Pancreas (tissue), 10 donors: ENCODE measurements around the gene PCDHGB2. TPM values are rescaled to one million over a fixed set of nuclear protein-coding genes. Genes with fewer than 3 reads are reported as not detected.
"Not testable (repeated sequence)": the region's sequence is repeated elsewhere in the genome, so short reads cannot be mapped to it uniquely, and the experiment has no call there.

Experiments used
- ATAC-seq, 4 donors: fragments of 200-7000 bp; cut with Tn5 transposase; one replicate each; pipeline versions ENCODE4 v1.8.0 to v1.9.1; 2020; ENCODE audit warnings: mild to moderate bottlenecking in 4 of 4, moderate library complexity in 4 of 4
- DNase-seq, 6 donors: peaks; one replicate each; pipeline ENCODE4 v3.0.0-alpha.2; 2020
- FAIRE-seq: peaks from 2 replicates; lab custom pipeline; 2012; peaks lifted over from hg19 to GRCh38; lab: Jason Lieb, UNC
- H3K27ac ChIP-seq, 4 donors: fragments of 200-600 bp; sonication (generic); 1 replicate in 3 of 4; 2 replicates in 1 of 4; pipeline versions ENCODE4 v1.5.0 to v1.8.0; 2020
- H3K27me3 ChIP-seq, 4 donors: fragments of 200-600 bp; one replicate each; pipeline ENCODE4 v1.8.0; 2021
- H3K36me3 ChIP-seq, 3 donors: fragments of 200-600 bp; sonication (generic) in 1 of 3; one replicate each; pipeline versions ENCODE4 v1.5.0 to v1.8.0; 2020 to 2021
- H3K4me1 ChIP-seq, 3 donors: fragments of 200-600 bp; one replicate each; pipeline ENCODE4 v1.8.0; 2021
- H3K4me3 ChIP-seq, 4 donors: fragments of 200-600 bp; sonication (generic) in 2 of 4; one replicate each; pipeline versions ENCODE4 v1.5.0 to v1.8.0; 2020 to 2021
- H3K9me3 ChIP-seq, 4 donors: fragments of 200-600 bp; one replicate each; pipeline ENCODE4 v1.8.0; 2021
- WGBS, 2 donors: extraction: QIAGEN DNeasy Blood & Tissue Kit; methylation state at CpG; one replicate each; pipeline ENCODE4 v1.1.7; 2013; 5-methylcytosine and 5-hydroxymethylcytosine counted together
- intact Hi-C, 3 donors: fragments of 100-400 bp; cut with DNase I; formaldehyde crosslinking; loops; one replicate each; pipeline versions ENCODE4 v1.11.1 to v1.14.2; 2022
- polyA plus RNA-seq, 2 donors: library from polyadenylated mRNA; stranded (reverse); fragments of 200-250 nt; gene quantifications; one replicate each; pipeline ENCODE4 v1.2.3, GENCODE V29; 2013
- total RNA-seq, 6 donors: library from RNA; stranded (reverse); fragmentation: NEBNext Ultra II Directional in 4 of 6; extraction: Animal tissue kit (Norgen Biotek cat#: 25700) in 4 of 6; gene quantifications; one replicate each; pipeline versions ENCODE4 v1.2.1 to v1.2.4, GENCODE V29; 2021 to 2023
- TF ChIP-seq, protein P1 (sequence below), 4 donors: fragments of 200-600 bp; sonication (generic) in 3 of 4; IDR thresholded peaks; one replicate each; pipeline versions ENCODE4 v1.5.0 to v1.8.0; 2021; ENCODE audit warnings: antibody characterized with exemption in 4 of 4
- donor health status: healthy with polysubstance abuse.
- donor health status: DM: no; HTN: no; CAD: no; lungs with moderate emphysema.
- donor health status: DM: no; HTN: no; CAD: no.
- donor health status: control.
- donor health status: control.
- donor health status: Bipolar disorder and iron deficiency.
- donor health status: DM: yes; HTN: yes; CAD: no.
- donor health status: DM: no; HTN: no; CAD: no.
- donor health status: DM: no; HTN: no; CAD: no.
- donor health status: DM: yes; HTN: yes; CAD: no.

PCDHGB2 gene
- total and polyA plus RNA-seq, 8 donors: 0.63 to 2.8 (median 2.0) TPM

- Histone ChIP-seq H3K9me3 (peaks cover 0 to 4% (median 0%) of the 10 kb centered on the region in 4 donors), H3K27ac (no peak within 1 kb of the TSS), H3K36me3 (no peaks in the 10 kb centered on the region), H3K4me3 (peak within 1 kb of the TSS in 2 of 4 donors; percentile 11 to 17), H3K4me1 (no peaks in the 10 kb centered on the region), H3K27me3 (peaks cover 0 to 22% (median 1%) of the 10 kb centered on the region in 4 donors)
- no peak for DNase-seq
- ATAC-seq: peak; percentile 55 to 85 (median 69)
- no peak for FAIRE-seq
- intact Hi-C loops: no loop called here
- TF ChIP-seq, protein P1, sequence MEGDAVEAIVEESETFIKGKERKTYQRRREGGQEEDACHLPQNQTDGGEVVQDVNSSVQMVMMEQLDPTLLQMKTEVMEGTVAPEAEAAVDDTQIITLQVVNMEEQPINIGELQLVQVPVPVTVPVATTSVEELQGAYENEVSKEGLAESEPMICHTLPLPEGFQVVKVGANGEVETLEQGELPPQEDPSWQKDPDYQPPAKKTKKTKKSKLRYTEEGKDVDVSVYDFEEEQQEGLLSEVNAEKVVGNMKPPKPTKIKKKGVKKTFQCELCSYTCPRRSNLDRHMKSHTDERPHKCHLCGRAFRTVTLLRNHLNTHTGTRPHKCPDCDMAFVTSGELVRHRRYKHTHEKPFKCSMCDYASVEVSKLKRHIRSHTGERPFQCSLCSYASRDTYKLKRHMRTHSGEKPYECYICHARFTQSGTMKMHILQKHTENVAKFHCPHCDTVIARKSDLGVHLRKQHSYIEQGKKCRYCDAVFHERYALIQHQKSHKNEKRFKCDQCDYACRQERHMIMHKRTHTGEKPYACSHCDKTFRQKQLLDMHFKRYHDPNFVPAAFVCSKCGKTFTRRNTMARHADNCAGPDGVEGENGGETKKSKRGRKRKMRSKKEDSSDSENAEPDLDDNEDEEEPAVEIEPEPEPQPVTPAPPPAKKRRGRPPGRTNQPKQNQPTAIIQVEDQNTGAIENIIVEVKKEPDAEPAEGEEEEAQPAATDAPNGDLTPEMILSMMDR (IDR thresholded peaks at IDR 0.05): peak in 1 of 4 donors; percentile 18
- WGBS, 2 donors: 16 to 18% methylated on average over 21 of the region's 21 CpGs
Observed at GRCh38 chr5:141330299-141331080, 29.3 kb upstream of the PCDHGB2 start, which contains the start of gene PCDHGA1. Gene PCDHGA1 (plus strand): TSS chr5:141330514.

DNA sequence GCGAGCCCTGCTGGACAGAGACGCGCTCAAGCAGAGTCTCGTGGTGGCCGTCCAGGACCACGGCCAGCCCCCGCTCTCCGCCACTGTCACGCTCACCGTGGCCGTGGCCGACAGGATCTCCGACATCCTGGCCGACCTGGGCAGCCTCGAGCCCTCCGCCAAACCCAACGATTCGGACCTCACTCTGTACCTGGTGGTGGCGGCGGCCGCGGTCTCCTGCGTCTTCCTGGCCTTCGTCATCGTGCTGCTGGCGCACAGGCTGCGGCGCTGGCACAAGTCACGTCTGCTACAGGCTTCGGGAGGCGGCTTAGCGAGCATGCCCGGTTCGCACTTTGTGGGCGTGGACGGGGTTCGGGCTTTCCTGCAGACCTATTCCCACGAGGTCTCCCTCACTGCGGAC, 27.2 kb upstream of the PCDHGB2 start:
- not testable (repeated sequence) for FAIRE-seq
- peaks cover 0 to 33% (median 3%) of the 10 kb centered on the region in 4 donors for H3K27me3 ChIP-seq

GRCh38 chr5:141338538-141339306, 21.1 kb upstream of the PCDHGB2 start, which contains the start of gene PCDHGA2:
Gene PCDHGA2 (plus strand): TSS chr5:141338760.
- DNase-seq (peak in 1 of 6 donors; percentile 42), ATAC-seq (peak in 3 of 4 donors; percentile 71 to 82 (median 72)), FAIRE-seq (no peak)
- Histone ChIP-seq H3K27me3 (peaks cover 0 to 30% (median 3%) of the 10 kb centered on the region in 4 donors), H3K4me3 (peak within 1 kb of the TSS in 2 of 4 donors; percentile 7 to 32), H3K9me3 (peaks cover 0 to 12% (median 1%) of the 10 kb centered on the region in 4 donors), H3K36me3 (no peaks in the 10 kb centered on the region), H3K4me1 (no peaks in the 10 kb centered on the region), H3K27ac (no peak within 1 kb of the TSS)
- intact Hi-C loops: no loop called here
- TF ChIP-seq, protein P1 (IDR thresholded peaks at IDR 0.05): peak in 1 of 4 donors; percentile 11
- 6 to 9% methylated on average over 27 of the region's 27 CpGs for WGBS, 2 donors

More for the DNA sequence above, 27.2 kb upstream of the PCDHGB2 start:
- intact Hi-C loops, ATAC-seq, H3K4me1 ChIP-seq, DNase-seq, H3K4me3 ChIP-seq, H3K36me3 ChIP-seq, H3K27ac ChIP-seq: not testable (repeated sequence)
- peaks cover 0 to 10% (median 0%) of the 10 kb centered on the region in 4 donors for H3K9me3 ChIP-seq
- 32 to 36% methylated on average over 31 to 39 of the region's 39 CpGs for WGBS, 2 donors

DNA sequence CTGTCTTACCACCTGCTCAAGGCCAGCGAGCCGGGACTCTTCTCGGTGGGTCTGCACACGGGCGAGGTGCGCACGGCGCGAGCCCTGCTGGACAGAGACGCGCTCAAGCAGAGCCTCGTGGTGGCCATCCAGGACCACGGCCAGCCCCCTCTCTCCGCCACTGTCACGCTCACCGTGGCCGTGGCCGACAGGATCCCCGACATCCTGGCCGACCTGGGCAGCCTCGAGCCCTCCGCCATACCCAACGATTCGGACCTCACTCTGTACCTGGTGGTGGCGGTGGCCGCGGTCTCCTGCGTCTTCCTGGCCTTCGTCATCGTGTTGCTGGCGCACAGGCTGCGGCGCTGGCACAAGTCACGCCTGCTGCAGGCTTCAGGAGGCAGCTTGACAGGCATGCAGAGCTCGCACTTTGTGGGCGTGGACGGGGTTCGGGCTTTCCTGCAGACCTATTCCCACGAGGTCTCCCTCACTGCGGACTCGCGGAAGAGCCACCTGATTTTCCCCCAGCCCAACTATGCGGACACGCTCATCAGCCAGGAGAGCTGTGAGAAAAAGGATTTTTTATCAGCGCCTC, 18.9 kb upstream of the PCDHGB2 start:
- FAIRE-seq, H3K4me1 ChIP-seq, H3K27ac ChIP-seq, ATAC-seq, H3K4me3 ChIP-seq, intact Hi-C loops, DNase-seq, H3K36me3 ChIP-seq, H3K9me3 ChIP-seq: not testable (repeated sequence)
- 44 to 59% methylated on average over 38 to 45 of the region's 45 CpGs for WGBS, 2 donors
- peaks cover 0 to 13% (median 5%) of the 10 kb centered on the region in 4 donors for H3K27me3 ChIP-seq

GRCh38 chr5:141342773-141343172, 17.0 kb upstream of the PCDHGB2 start:
- H3K36me3 ChIP-seq: no peaks in the 10 kb centered on the region
- peaks cover 0 to 5% (median 3%) of the 10 kb centered on the region in 4 donors for H3K27me3 ChIP-seq
- no peak for FAIRE-seq
- H3K9me3 ChIP-seq: peaks cover 0 to 6% (median 1%) of the 10 kb centered on the region in 4 donors
- WGBS, 2 donors: 13% methylated on average over 1 of the region's 1 CpG
- no peak overlapping the region for H3K4me3 ChIP-seq
- H3K4me1 ChIP-seq: no peaks in the 10 kb centered on the region
- TF ChIP-seq, protein P1 (IDR thresholded peaks at IDR 0.05): no peak
- no peak for ATAC-seq
- intact Hi-C loops: no loop called here
- no peak overlapping the region for H3K27ac ChIP-seq
- no peak for DNase-seq
